ENCODE measurements around the gene CDH13. TPM values are rescaled to one million over a fixed set of nuclear protein-coding genes. Genes with fewer than 3 reads are reported as not detected.

Gene CDH13
- total and polyA plus RNA-seq, 2 of the 8 experiments (the other 6 are each of a cell fraction or from before 2014, with no cell fraction given), result 2.3 to 2.4 TPM

DNA sequence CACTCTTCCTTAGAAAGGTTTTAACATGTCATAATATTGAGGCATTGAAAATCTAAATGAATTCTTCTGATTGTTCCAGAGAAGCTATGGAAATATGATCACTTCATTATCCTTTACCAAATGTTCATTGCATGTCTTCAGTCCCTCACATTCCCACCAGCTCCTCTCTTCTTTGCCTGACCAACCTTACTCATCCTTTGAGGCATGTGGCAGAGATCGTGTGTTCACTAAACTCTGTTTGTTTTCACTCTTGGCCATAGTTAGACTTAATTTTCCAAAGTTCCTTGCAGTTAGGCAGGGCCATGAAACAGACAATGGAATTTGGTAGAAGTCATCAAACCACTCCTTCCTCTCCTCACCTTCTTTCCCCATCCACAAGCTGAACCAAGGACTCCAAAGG lies 914.5 kb downstream of the CDH13 start:
- H2BK12ac ChIP-seq (ENCODE audit: low read depth, low read length), result no peak overlapping the region
- CTCF ChIA-PET (ENCODE audit: partially characterized antibody), result interaction anchor here (0.6 to 1.5 kb wide), 2 partner anchors 10 to 262 kb away, joined by 5 to 6 read pairs; no protein-coding TSS in a partner anchor
- 100% methylated on average over 1 of the region's 1 CpG; no CpG with 5 or more reads in 1 of the 2 experiments for WGBS, 2 experiments (ENCODE audit: extremely low coverage in 1 of 2, insufficient coverage in 1 of 2, insufficient read length in 1 of 2, insufficient replicate concordance in 2 of 2, low coverage in 1 of 2, low lambda C conversion rate in 2 of 2, missing lambda C conversion rate in 1 of 2)

More for the DNA sequence above, 914.5 kb downstream of the CDH13 start:
- Histone ChIP-seq H2BK5ac (ENCODE audit: low read depth, low read length) (no peak overlapping the region), H3K4me3 (ENCODE audit: extremely low read depth in 1 of 4, insufficient read depth in 2 of 4, low read depth in 3 of 4, low read length in 4 of 4) (no peak overlapping the region), H4K20me1 (replicated peaks in 1 of 2; ENCODE audit: control insufficient read depth in 1 of 2, insufficient read depth in 2 of 2, low read length in 2 of 2) (no peaks in the 10 kb centered on the region), H2BK15ac (ENCODE audit: low read length) (no peak overlapping the region), H3K79me1 (ENCODE audit: low read depth, low read length) (no peaks in the 10 kb centered on the region), H3K27me3 (replicated peaks in 1 of 4; ENCODE audit: control insufficient read depth in 3 of 4, extremely low read depth in 1 of 4, insufficient read depth in 3 of 4, low read length in 3 of 4) (no peaks in the 10 kb centered on the region), H3K14ac (ENCODE audit: insufficient read length) (no peak overlapping the region), H3K79me2 (ENCODE audit: control insufficient read depth in 1 of 2, insufficient read depth in 2 of 2, low read length in 2 of 2) (no peaks in the 10 kb centered on the region), H3K27ac (ENCODE audit: low read depth, low read length) (no peak overlapping the region), H3K4me2 (ENCODE audit: insufficient read depth in 1 of 2, low read depth in 2 of 2, low read length in 2 of 2) (no peak overlapping the region), H2AFZ (ENCODE audit: low read length) (no peak overlapping the region), H3K9me3 (ENCODE audit: insufficient read depth in 2 of 2, low read depth in 1 of 2, low read length in 1 of 2) (0 out of 4 replicates have a peak, but pooled peaks cover 0 to 3% of the 10 kb centered on the region in 2 experiments), H2AK5ac (ENCODE audit: low read depth, low read length) (no peak overlapping the region), H3K4me1 (replicated peaks in 1 of 4; ENCODE audit: control insufficient read depth in 3 of 4, insufficient read depth in 4 of 4, low read length in 3 of 4) (no peaks in the 10 kb centered on the region), H2BK20ac (ENCODE audit: low read length) (no peak overlapping the region), H4K5ac (ENCODE audit: insufficient read length, low read depth, low read length) (no peak overlapping the region), H4K8ac (ENCODE audit: extremely low read depth, insufficient read depth, low read length) (no peak overlapping the region), H3K23me2 (ENCODE audit: low read depth, low read length) (no peaks in the 10 kb centered on the region), H4K91ac (replicated peaks; ENCODE audit: insufficient read length, low read length) (no peak overlapping the region), H3K36me3 (ENCODE audit: control insufficient read depth in 2 of 4, insufficient read depth in 4 of 4, low read length in 3 of 4) (no peaks in the 10 kb centered on the region), H3K56ac (replicated peaks; ENCODE audit: insufficient read length, low read depth, low read length) (no peak overlapping the region), H3K23ac (ENCODE audit: insufficient read length) (no peak overlapping the region), H3K4ac (replicated peaks; ENCODE audit: insufficient read length, low read depth, low read length) (no peak overlapping the region), H2BK120ac (replicated peaks; ENCODE audit: low read depth, low read length) (no peak overlapping the region), H3K9ac (replicated peaks in 1 of 4; ENCODE audit: extremely low read depth in 1 of 4, low read depth in 3 of 4, low read length in 3 of 4) (no peak overlapping the region), H3K18ac (ENCODE audit: extremely low read depth, low read length) (no peak overlapping the region)
- POLR2A ChIA-PET (ENCODE audit: partially characterized antibody), result no interaction called here
- DNase-seq (ENCODE audit: low read depth in 1 of 2, low spot score in 2 of 2), result no peak
- TF ChIP-seq KDM5A (IDR thresholded peaks at IDR 0.05; ENCODE audit: low read length) (no peak), TEAD4 (IDR thresholded peaks at IDR 0.05; ENCODE audit: low read depth, low read length) (no peak), BCL11A (IDR thresholded peaks at IDR 0.05; ENCODE audit: low read depth in 2 of 2, low read length in 2 of 2) (no peak), SP1 (IDR thresholded peaks at IDR 0.05; ENCODE audit: low read depth, low read length) (no peak), POU5F1 (IDR thresholded peaks at IDR 0.05; ENCODE audit: low read depth, low read length) (no peak), SP4 (IDR thresholded peaks at IDR 0.05; ENCODE audit: low read length) (no peak), ATF3 (IDR thresholded peaks at IDR 0.05; ENCODE audit: insufficient read depth, low read depth, low read length) (no peak), PHF8 (conservative IDR thresholded peaks at IDR 0.05; ENCODE audit: low read depth, low read length) (no peak), ASH2L (IDR thresholded peaks at IDR 0.05; ENCODE audit: low read length) (no peak)
- TF ChIP-seq, protein P1, sequence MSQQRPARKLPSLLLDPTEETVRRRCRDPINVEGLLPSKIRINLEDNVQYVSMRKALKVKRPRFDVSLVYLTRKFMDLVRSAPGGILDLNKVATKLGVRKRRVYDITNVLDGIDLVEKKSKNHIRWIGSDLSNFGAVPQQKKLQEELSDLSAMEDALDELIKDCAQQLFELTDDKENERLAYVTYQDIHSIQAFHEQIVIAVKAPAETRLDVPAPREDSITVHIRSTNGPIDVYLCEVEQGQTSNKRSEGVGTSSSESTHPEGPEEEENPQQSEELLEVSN (IDR thresholded peaks at IDR 0.05), result no peak
- TF ChIP-seq, protein P2, sequence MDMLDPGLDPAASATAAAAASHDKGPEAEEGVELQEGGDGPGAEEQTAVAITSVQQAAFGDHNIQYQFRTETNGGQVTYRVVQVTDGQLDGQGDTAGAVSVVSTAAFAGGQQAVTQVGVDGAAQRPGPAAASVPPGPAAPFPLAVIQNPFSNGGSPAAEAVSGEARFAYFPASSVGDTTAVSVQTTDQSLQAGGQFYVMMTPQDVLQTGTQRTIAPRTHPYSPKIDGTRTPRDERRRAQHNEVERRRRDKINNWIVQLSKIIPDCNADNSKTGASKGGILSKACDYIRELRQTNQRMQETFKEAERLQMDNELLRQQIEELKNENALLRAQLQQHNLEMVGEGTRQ (IDR thresholded peaks at IDR 0.05; ENCODE audit: low read length), result no peak
- no peak for FAIRE-seq
